Stimulated activated naive CD8-positive, alpha-beta T cell treated with anti-CD3 and anti-CD28 coated beads, Interleukin-15, amount 100 ng/mL, for 72 hours (primary cell): Measurements from ENCODE around the gene AFF3.

Experiments used
- ATAC-seq: fragments of 150-1000 bp; cut with Tn5 transposase; 2 replicates; pipeline ENCODE4 v1.10.0; 2021; ENCODE audit warnings: mild to moderate bottlenecking, moderate library complexity
- DNase-seq, 2 donors: peaks; one replicate each; pipeline ENCODE4 v3.0.0; 2021 to 2022
- H3K27ac Mint-ChIP-seq, 2 donors: one replicate each; pipeline ENCODE4 v1.8.0; 2022; ENCODE audit warnings: mild to moderate bottlenecking in 2 of 2, mixed read lengths in 2 of 2, moderate library complexity in 2 of 2
- H3K27me3 Mint-ChIP-seq: one replicate; pipeline ENCODE4 v1.8.0; 2022; ENCODE audit warnings: mixed read lengths
- H3K4me1 Mint-ChIP-seq: one replicate; pipeline ENCODE4 v1.8.0; 2022; ENCODE audit warnings: mild to moderate bottlenecking, mixed read lengths
- H3K4me3 Mint-ChIP-seq, 2 donors: one replicate each; pipeline ENCODE4 v1.8.0; 2022; ENCODE audit warnings: mild to moderate bottlenecking in 2 of 2, mixed read lengths in 2 of 2, moderate library complexity in 1 of 2
- H3K9me3 Mint-ChIP-seq, 2 donors: one replicate each; pipeline ENCODE4 v1.8.0; 2022; ENCODE audit warnings: mixed read lengths in 2 of 2

Gene AFF3

GRCh38 chr2:99842451-99842850, 299.9 kb downstream of the AFF3 start:
- Mint-ChIP-seq H3K4me3 (no peak overlapping the region), H3K27ac (no peak overlapping the region), H3K9me3 (no peaks in the 10 kb centered on the region), H3K4me1 (peaks cover 9% of the 10 kb centered on the region), H3K27me3 (peaks cover 7% of the 10 kb centered on the region)
- DNase-seq (no peak), ATAC-seq (no peak)

GRCh38 chr2:99841749-99842148, 300.6 kb downstream of the AFF3 start:
- no peak overlapping the region for H3K4me3 Mint-ChIP-seq
- no peak for ATAC-seq
- H3K9me3 Mint-ChIP-seq, result no peaks in the 10 kb centered on the region
- no peak overlapping the region for H3K27ac Mint-ChIP-seq
- peaks cover 16% of the 10 kb centered on the region for H3K4me1 Mint-ChIP-seq
- DNase-seq, result no peak
- H3K27me3 Mint-ChIP-seq, result peaks cover 7% of the 10 kb centered on the region

GRCh38 chr2:99840831-99841230, 301.6 kb downstream of the AFF3 start:
- peaks cover 18% of the 10 kb centered on the region for H3K4me1 Mint-ChIP-seq
- no peak overlapping the region for H3K27ac Mint-ChIP-seq
- ATAC-seq, result no peak
- DNase-seq, result no peak
- no peak overlapping the region for H3K4me3 Mint-ChIP-seq
- peaks cover 7% of the 10 kb centered on the region for H3K27me3 Mint-ChIP-seq
- H3K9me3 Mint-ChIP-seq, result no peaks in the 10 kb centered on the region

- peaks cover 7% of the 10 kb centered on the region for H3K27me3 Mint-ChIP-seq
- ATAC-seq (no peak), DNase-seq (no peak)
- no peaks in the 10 kb centered on the region for H3K9me3 Mint-ChIP-seq
- no peak overlapping the region for H3K4me3 Mint-ChIP-seq
- peaks cover 18% of the 10 kb centered on the region for H3K4me1 Mint-ChIP-seq
- H3K27ac Mint-ChIP-seq, result peak overlapping the region in 1 of 2 donors; percentile 19
Measured at GRCh38 chr2:99836690-99837605, 305.4 kb downstream of the AFF3 start.

- Mint-ChIP-seq H3K27me3 (peaks cover 7% of the 10 kb centered on the region), H3K4me3 (no peak overlapping the region), H3K4me1 (peaks cover 18% of the 10 kb centered on the region), H3K9me3 (no peaks in the 10 kb centered on the region), H3K27ac (peak overlapping the region in 1 of 2 donors; percentile 4)
- no peak for DNase-seq
- no peak for ATAC-seq
Measured at GRCh38 chr2:99834426-99834825, 308.0 kb downstream of the AFF3 start.

GRCh38 chr2:99833586-99834201, 308.7 kb downstream of the AFF3 start:
- ATAC-seq (no peak), DNase-seq (no peak)
- H3K4me3 Mint-ChIP-seq, result no peak overlapping the region
- peaks cover 7% of the 10 kb centered on the region for H3K27me3 Mint-ChIP-seq
- H3K4me1 Mint-ChIP-seq, result peaks cover 18% of the 10 kb centered on the region
- peak overlapping the region in 1 of 2 donors; percentile 15 for H3K27ac Mint-ChIP-seq
- H3K9me3 Mint-ChIP-seq, result no peaks in the 10 kb centered on the region

GRCh38 chr2:99832926-99833325, 309.5 kb downstream of the AFF3 start:
- Mint-ChIP-seq H3K4me3 (no peak overlapping the region), H3K27ac (no peak overlapping the region), H3K9me3 (no peaks in the 10 kb centered on the region), H3K4me1 (peaks cover 12% of the 10 kb centered on the region), H3K27me3 (no peaks in the 10 kb centered on the region)
- ATAC-seq, result no peak
- DNase-seq, result no peak

- peaks cover 1% of the 10 kb centered on the region for H3K27me3 Mint-ChIP-seq
Measured at GRCh38 chr2:99831772-99832171, 310.6 kb downstream of the AFF3 start.

GRCh38 chr2:99827296-99827999, 314.9 kb downstream of the AFF3 start:
- Mint-ChIP-seq H3K27me3 (peaks cover 9% of the 10 kb centered on the region), H3K4me3 (no peak overlapping the region), H3K4me1 (peaks cover 13% of the 10 kb centered on the region), H3K27ac (peak overlapping the region; percentile 42 to 53), H3K9me3 (no peaks in the 10 kb centered on the region)
- no peak for DNase-seq
- ATAC-seq, result no peak

More at GRCh38 chr2:99831772-99832171, 310.6 kb downstream of the AFF3 start:
- Mint-ChIP-seq H3K4me3 (no peak overlapping the region), H3K4me1 (peaks cover 11% of the 10 kb centered on the region), H3K27ac (no peak overlapping the region), H3K9me3 (no peaks in the 10 kb centered on the region)
- DNase-seq, result no peak
- no peak for ATAC-seq

GRCh38 chr2:99825630-99826029, 316.8 kb downstream of the AFF3 start:
- no peak for DNase-seq
- Mint-ChIP-seq H3K4me3 (no peak overlapping the region), H3K27me3 (peaks cover 9% of the 10 kb centered on the region), H3K4me1 (peaks cover 13% of the 10 kb centered on the region), H3K9me3 (no peaks in the 10 kb centered on the region), H3K27ac (no peak overlapping the region)
- no peak for ATAC-seq

- Mint-ChIP-seq H3K27ac (no peak overlapping the region), H3K9me3 (no peaks in the 10 kb centered on the region), H3K27me3 (peaks cover 9% of the 10 kb centered on the region), H3K4me3 (no peak overlapping the region), H3K4me1 (peaks cover 13% of the 10 kb centered on the region)
- DNase-seq (no peak), ATAC-seq (no peak)
Measured at GRCh38 chr2:99824758-99825157, 317.6 kb downstream of the AFF3 start.

- Mint-ChIP-seq H3K27me3 (peaks cover 9% of the 10 kb centered on the region), H3K4me1 (peaks cover 13% of the 10 kb centered on the region), H3K4me3 (no peak overlapping the region), H3K27ac (no peak overlapping the region), H3K9me3 (no peaks in the 10 kb centered on the region)
- DNase-seq (no peak), ATAC-seq (no peak)
Measured at GRCh38 chr2:99822474-99823207, 319.7 kb downstream of the AFF3 start.

GRCh38 chr2:99821984-99822383, 320.4 kb downstream of the AFF3 start:
- Mint-ChIP-seq H3K27me3 (peaks cover 9% of the 10 kb centered on the region), H3K4me3 (no peak overlapping the region), H3K27ac (no peak overlapping the region), H3K4me1 (peaks cover 6% of the 10 kb centered on the region), H3K9me3 (no peaks in the 10 kb centered on the region)
- ATAC-seq, result no peak
- no peak for DNase-seq

- no peaks in the 10 kb centered on the region for H3K9me3 Mint-ChIP-seq
- no peak overlapping the region for H3K27ac Mint-ChIP-seq
- peaks cover 6% of the 10 kb centered on the region for H3K27me3 Mint-ChIP-seq
- no peak overlapping the region for H3K4me3 Mint-ChIP-seq
- peaks cover 2% of the 10 kb centered on the region for H3K4me1 Mint-ChIP-seq
- DNase-seq (no peak), ATAC-seq (no peak)
Measured at GRCh38 chr2:99821572-99821971, 320.8 kb downstream of the AFF3 start.

GRCh38 chr2:99821039-99821438, 321.4 kb downstream of the AFF3 start:
- Mint-ChIP-seq H3K27me3 (peaks cover 1% of the 10 kb centered on the region), H3K4me3 (no peak overlapping the region), H3K9me3 (no peaks in the 10 kb centered on the region), H3K27ac (no peak overlapping the region), H3K4me1 (no peaks in the 10 kb centered on the region)
- ATAC-seq, result no peak
- no peak for DNase-seq
